HCT116 (cell line): ENCODE results near the gene C5orf63. TPM values are rescaled to one million over a fixed set of nuclear protein-coding genes. Genes with fewer than 3 reads are reported as not detected.

ENCODE experiments used
- ATAC-seq: fragments of 200-7000 bp; cut with Tn5 transposase; 2 replicates; pipeline ENCODE4 v1.9.1; 2020; ENCODE audit warnings: mild to moderate bottlenecking, moderate library complexity
- BruUV-seq: library from RNA; stranded (reverse); fragments of 400-500 nt; replicated peaks from 2 replicates; lab custom pipeline; 2021; lab: Mats Ljungman, UMichigan
- CTCF ChIA-PET: fragments of 300-600 bp; sonication (Branson Sonifier 250); formaldehyde crosslinking; loops from one replicate; lab custom pipeline; 2021; ENCODE audit warnings: antibody characterized with exemption; lab: Charles Lee
- POLR2A ChIA-PET: fragments of 300-600, 350-600 bp; sonication (Branson Sonifier 250); formaldehyde crosslinking; loops from one replicate; lab custom pipeline; 2021; ENCODE audit warnings: antibody characterized with exemption; lab: Charles Lee
- RAD21 ChIA-PET, 2 experiments: fragments of 300-600 bp; sonication (Branson Sonifier 250); formaldehyde crosslinking; loops; one replicate each; lab custom pipeline; 2023; ENCODE audit warnings: low total read pairs in 2 of 2; ENCODE audit not compliant: uncharacterized antibody in 2 of 2, unreplicated experiment in 2 of 2, low non-redundant PET in 1 of 2; lab: Charles Lee
- DNase-seq: peaks from one replicate; pipeline ENCODE4 v3.0.0-alpha.2; 2010; ENCODE audit warnings: low read depth, low spot score
- H2AFZ ChIP-seq: fragments of 200-600 bp; shearing (Covaris generic), sonication (generic); 2 replicates; pipeline ENCODE4 v1.6.1; 2017; ENCODE audit warnings: low read depth, mixed run types, mixed read lengths, antibody characterized with exemption, low read length; ENCODE audit not compliant: poor library complexity, severe bottlenecking
- H3K27ac ChIP-seq: 2 replicates; pipeline ENCODE4 v1.5.1; 2012; ENCODE audit warnings: low read depth, low read length
- H3K27me3 ChIP-seq: fragments of 200-600 bp; sonication (generic); 2 replicates; pipeline ENCODE4 v1.6.1; 2016; ENCODE audit warnings: mixed run types, low read length, mixed read lengths; ENCODE audit not compliant: insufficient read depth
- H3K36me3 ChIP-seq, 2 experiments: fragments of 200-500 bp in 1 of 2; fragments of 200-600 bp in 1 of 2; sonication (Bioruptor generic) in 1 of 2; sonication (generic) in 1 of 2; 2 replicates each; pipeline versions ENCODE4 v1.5.1 to v1.6.1; 2014 to 2016; ENCODE audit warnings: low read length in 2 of 2, inconsistent platforms in 1 of 2, mixed read lengths in 1 of 2, mixed run types in 1 of 2; ENCODE audit not compliant: insufficient read depth in 2 of 2, control insufficient read depth in 1 of 2
- H3K4me1 ChIP-seq, 2 experiments: fragments of 200-600 bp in 1 of 2; sonication (generic) in 1 of 2; 2 replicates each; pipeline versions ENCODE4 v1.5.1 to v1.6.1; 2012 to 2017; ENCODE audit warnings: low read length in 2 of 2, inconsistent platforms in 1 of 2, mild to moderate bottlenecking in 1 of 2, mixed read lengths in 1 of 2, mixed run types in 1 of 2, moderate library complexity in 1 of 2; ENCODE audit not compliant: insufficient read depth in 2 of 2, control insufficient read depth in 1 of 2
- H3K4me2 ChIP-seq: fragments of 200-600 bp; sonication (generic); 2 replicates; pipeline ENCODE4 v1.6.1; 2017; ENCODE audit warnings: mixed run types, low read length, mixed read lengths
- H3K4me3 ChIP-seq, 2 experiments: fragments of 200-600 bp in 1 of 2; sonication (generic) in 1 of 2; replicated peaks in 1 of 2; 2 replicates each; pipeline ENCODE4 v1.5.1; 2011 to 2016; ENCODE audit warnings: low read length in 2 of 2, control low read depth in 1 of 2, low read depth in 1 of 2, mild to moderate bottlenecking in 1 of 2, mixed read lengths in 1 of 2, mixed run types in 1 of 2
- H3K79me2 ChIP-seq: fragments of 200-600 bp; sonication (generic); 2 replicates; pipeline ENCODE4 v1.6.1; 2017; ENCODE audit warnings: mild to moderate bottlenecking, mixed run types, low read length, moderate library complexity, mixed read lengths; ENCODE audit not compliant: insufficient read depth
- H3K9ac ChIP-seq: fragments of 200-600 bp; sonication (generic); 2 replicates; pipeline ENCODE4 v1.6.1; 2016; ENCODE audit warnings: low read length, mixed read lengths
- H3K9me2 ChIP-seq: fragments of 200-600 bp; sonication (generic), shearing (Covaris generic); 2 replicates; pipeline ENCODE4 v1.6.1; 2017; ENCODE audit warnings: mixed run types, mild to moderate bottlenecking, moderate library complexity; ENCODE audit not compliant: insufficient read depth
- H3K9me3 ChIP-seq, 2 experiments: fragments of 200-500 bp in 1 of 2; fragments of 200-600 bp in 1 of 2; sonication (Bioruptor generic) in 1 of 2; sonication (generic) in 1 of 2; 2 replicates each; pipeline ENCODE4 v1.6.1; 2014 to 2017; ENCODE audit warnings: low read length in 2 of 2, mixed read lengths in 2 of 2, inconsistent platforms in 1 of 2, low read depth in 1 of 2, mild to moderate bottlenecking in 1 of 2, mixed run types in 1 of 2, moderate library complexity in 1 of 2; ENCODE audit not compliant: control insufficient read depth in 1 of 2, insufficient read depth in 1 of 2
- H4K20me1 ChIP-seq: fragments of 200-600 bp; sonication (generic), shearing (Covaris generic); 2 replicates; pipeline ENCODE4 v1.6.1; 2017; ENCODE audit warnings: mixed run types, mild to moderate bottlenecking, moderate library complexity; ENCODE audit not compliant: insufficient read depth
- ELF1 ChIP-seq: IDR thresholded peaks from 2 replicates; pipeline ENCODE4 v1.6.1; 2012; ENCODE audit warnings: low read depth, borderline replicate concordance
- EZH2 ChIP-seq: fragments of 200-600 bp; sonication (generic); IDR thresholded peaks from 2 replicates; pipeline ENCODE4 v1.6.1; 2017; ENCODE audit warnings: antibody characterized with exemption, mixed run types
- EZH2phosphoT487 ChIP-seq: fragments of 200-600 bp; IDR thresholded peaks from 2 replicates; pipeline ENCODE4 v1.6.1; 2018; ENCODE audit warnings: antibody characterized with exemption, borderline replicate concordance
- FOSL1 ChIP-seq: IDR thresholded peaks from 2 replicates; pipeline ENCODE4 v1.6.1; 2012; ENCODE audit warnings: low read depth
- JUND ChIP-seq: IDR thresholded peaks from 2 replicates; pipeline ENCODE4 v1.6.1; 2012
- POLR2AphosphoS5 ChIP-seq: IDR thresholded peaks from 2 replicates; pipeline ENCODE4 v1.6.1; 2011; ENCODE audit warnings: mild to moderate bottlenecking, low read depth, low read length, moderate library complexity
- RAD21 ChIP-seq: IDR thresholded peaks from 2 replicates; pipeline ENCODE4 v1.6.1; 2012; ENCODE audit warnings: low read depth, mild to moderate bottlenecking
- SIN3A ChIP-seq: IDR thresholded peaks from 2 replicates; pipeline ENCODE4 v1.6.1; 2012; ENCODE audit warnings: low read depth
- SP1 ChIP-seq: IDR thresholded peaks from 2 replicates; pipeline ENCODE4 v1.6.1; 2012; ENCODE audit warnings: low read depth
- SRF ChIP-seq: IDR thresholded peaks from 2 replicates; pipeline ENCODE4 v1.6.1; 2012; ENCODE audit warnings: low read depth
- TCF7L2 ChIP-seq: IDR thresholded peaks from 2 replicates; pipeline ENCODE4 v1.7.0; 2011; ENCODE audit warnings: borderline replicate concordance, inconsistent platforms; ENCODE audit not compliant: insufficient read depth, insufficient read length; ENCODE audit errors: extremely low read depth
- YY1 ChIP-seq: IDR thresholded peaks from 2 replicates; pipeline ENCODE4 v1.6.1; 2011; ENCODE audit warnings: low read length, low read depth, moderate library complexity, mild to moderate bottlenecking; ENCODE audit not compliant: insufficient replicate concordance; ENCODE audit errors: extremely low read depth
- ZFX ChIP-seq: fragments of 450-650 bp; IDR thresholded peaks from 2 replicates; pipeline ENCODE4 v1.6.1; 2017
- ZNF274 ChIP-seq: fragments of 200-500 bp; sonication (Bioruptor generic); IDR thresholded peaks from 2 replicates; pipeline ENCODE4 v1.6.1; 2014; ENCODE audit warnings: mild to moderate bottlenecking, low read depth, low read length, inconsistent platforms
- intact Hi-C: fragments of 100-400 bp; cut with micrococcal nuclease; formaldehyde crosslinking; loops from 2 replicates; pipeline ENCODE4 v1.10.0; 2022
- total RNA-seq: library from RNA; stranded (reverse); gene quantifications from one replicate; pipeline ENCODE4 v1.2.1, GENCODE V29; 2021; ENCODE audit not compliant: unreplicated experiment
- TF ChIP-seq, protein P1 (sequence below): IDR thresholded peaks from 2 replicates; pipeline ENCODE4 v1.6.1; 2012
- TF ChIP-seq, protein P2 (sequence below), 3 experiments: fragments of 200-600 bp in 1 of 3; sonication (generic) in 1 of 3; IDR thresholded peaks in 2 of 3; conservative IDR thresholded peaks in 1 of 3; 2 replicates each; pipeline ENCODE4 v1.5.1; 2012 to 2017; ENCODE audit warnings: low read depth in 2 of 3, low read length in 2 of 3, antibody characterized with exemption in 1 of 3, borderline replicate concordance in 1 of 3, control low read depth in 1 of 3, mild to moderate bottlenecking in 1 of 3, mixed read lengths in 1 of 3, mixed run types in 1 of 3, moderate library complexity in 1 of 3; ENCODE audit not compliant: insufficient read depth in 1 of 3
- TF ChIP-seq, protein P3 (sequence below): IDR thresholded peaks from 2 replicates; pipeline ENCODE4 v1.6.1; 2012

Gene C5orf63
- total RNA-seq, 1 experiment from 2014 or later: 4.4 TPM

DNA sequence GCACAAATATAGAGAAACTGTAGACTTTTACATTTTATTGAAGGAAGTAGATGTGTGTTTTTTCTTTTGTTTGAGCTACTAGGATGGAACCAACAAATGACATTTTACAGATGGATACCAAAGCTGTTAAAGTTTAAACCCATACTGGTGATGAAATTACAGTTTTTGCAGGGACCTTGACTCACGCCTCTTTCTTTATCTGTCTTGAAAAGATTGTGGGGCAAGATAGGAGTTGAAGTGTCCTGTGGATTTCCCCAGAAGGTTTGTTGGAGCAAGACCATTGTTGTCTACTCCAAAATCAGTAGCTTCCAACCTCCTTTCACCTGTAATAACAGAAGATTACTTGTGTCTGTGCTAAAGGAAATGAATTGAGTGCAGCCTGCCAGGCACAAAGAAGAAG is 4.1 kb upstream of the C5orf63 start:
- no TSS peak for BruUV-seq
- POLR2A ChIA-PET: no interaction called here

DNA sequence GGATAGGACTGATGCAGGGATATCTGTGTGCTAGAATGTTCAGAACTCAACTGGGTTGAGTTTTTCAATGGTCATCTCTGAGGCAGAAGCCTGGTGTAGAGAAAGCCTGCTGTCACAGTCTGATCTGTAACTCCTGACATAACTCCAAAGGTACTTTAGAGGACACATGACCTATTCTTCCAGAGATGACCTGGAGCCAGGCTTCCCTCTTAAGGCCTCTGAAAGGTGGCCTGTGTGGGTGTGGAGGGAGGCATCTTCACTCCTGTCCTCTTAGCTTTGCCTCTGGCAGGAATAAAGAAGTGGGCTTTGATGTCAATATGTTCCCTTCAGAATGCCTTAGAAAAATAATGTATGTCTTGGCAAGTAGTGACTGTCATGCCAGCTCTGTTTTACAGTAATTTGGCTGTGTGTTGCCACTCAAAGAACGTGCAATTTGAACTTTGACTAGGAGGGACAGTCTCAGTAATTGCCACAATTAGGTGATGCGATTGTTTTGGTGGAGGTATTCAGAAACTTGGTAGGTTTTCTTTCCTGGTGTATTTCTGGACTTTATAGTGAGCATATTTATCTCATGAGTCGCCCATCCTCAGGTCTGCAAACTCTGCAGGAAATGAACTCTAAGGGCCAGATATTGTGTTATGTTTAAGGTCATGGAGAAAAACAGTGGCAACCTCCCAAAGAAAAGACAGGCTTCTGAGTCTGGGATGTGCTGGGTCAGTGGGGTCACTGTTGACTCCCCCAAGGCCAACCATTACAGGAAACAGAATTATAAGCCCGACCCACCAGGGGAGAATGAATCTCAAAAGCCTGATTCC is 3.2 kb upstream of the C5orf63 start:
- CTCF ChIA-PET: no interaction called here
- H3K4me1 ChIP-seq: peaks cover 6 to 18% of the 10 kb centered on the region in 2 experiments; a peak in 3 of 4 replicates
- TF ChIP-seq FOSL1: no peak
- TF ChIP-seq SRF: no peak
- TF ChIP-seq EZH2phosphoT487: no peak
- no peak for TF ChIP-seq TCF7L2
- TF ChIP-seq RAD21: no peak
- TF ChIP-seq, protein P1, sequence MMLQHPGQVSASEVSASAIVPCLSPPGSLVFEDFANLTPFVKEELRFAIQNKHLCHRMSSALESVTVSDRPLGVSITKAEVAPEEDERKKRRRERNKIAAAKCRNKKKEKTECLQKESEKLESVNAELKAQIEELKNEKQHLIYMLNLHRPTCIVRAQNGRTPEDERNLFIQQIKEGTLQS: no peak
- TF ChIP-seq ZNF274: no peak
- TF ChIP-seq ELF1: no peak
- no peak for TF ChIP-seq SP1
- no peak for TF ChIP-seq EZH2
- TF ChIP-seq, protein P2, sequence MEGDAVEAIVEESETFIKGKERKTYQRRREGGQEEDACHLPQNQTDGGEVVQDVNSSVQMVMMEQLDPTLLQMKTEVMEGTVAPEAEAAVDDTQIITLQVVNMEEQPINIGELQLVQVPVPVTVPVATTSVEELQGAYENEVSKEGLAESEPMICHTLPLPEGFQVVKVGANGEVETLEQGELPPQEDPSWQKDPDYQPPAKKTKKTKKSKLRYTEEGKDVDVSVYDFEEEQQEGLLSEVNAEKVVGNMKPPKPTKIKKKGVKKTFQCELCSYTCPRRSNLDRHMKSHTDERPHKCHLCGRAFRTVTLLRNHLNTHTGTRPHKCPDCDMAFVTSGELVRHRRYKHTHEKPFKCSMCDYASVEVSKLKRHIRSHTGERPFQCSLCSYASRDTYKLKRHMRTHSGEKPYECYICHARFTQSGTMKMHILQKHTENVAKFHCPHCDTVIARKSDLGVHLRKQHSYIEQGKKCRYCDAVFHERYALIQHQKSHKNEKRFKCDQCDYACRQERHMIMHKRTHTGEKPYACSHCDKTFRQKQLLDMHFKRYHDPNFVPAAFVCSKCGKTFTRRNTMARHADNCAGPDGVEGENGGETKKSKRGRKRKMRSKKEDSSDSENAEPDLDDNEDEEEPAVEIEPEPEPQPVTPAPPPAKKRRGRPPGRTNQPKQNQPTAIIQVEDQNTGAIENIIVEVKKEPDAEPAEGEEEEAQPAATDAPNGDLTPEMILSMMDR (IDR thresholded peaks at IDR 0.05 in 2 of 3, conservative IDR thresholded peaks at IDR 0.05 in 1 of 3; ENCODE audit: borderline replicate concordance in 1 of 3, insufficient read depth in 1 of 3, low read depth in 2 of 3, low read length in 2 of 3): no peak
- no peak for TF ChIP-seq YY1
- TF ChIP-seq SIN3A: no peak
- TF ChIP-seq JUND: no peak
- TF ChIP-seq, protein P3, sequence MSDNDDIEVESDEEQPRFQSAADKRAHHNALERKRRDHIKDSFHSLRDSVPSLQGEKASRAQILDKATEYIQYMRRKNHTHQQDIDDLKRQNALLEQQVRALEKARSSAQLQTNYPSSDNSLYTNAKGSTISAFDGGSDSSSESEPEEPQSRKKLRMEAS: no peak
- no peak for TF ChIP-seq ZFX
- TF ChIP-seq POLR2AphosphoS5: no peak

More for the DNA sequence above, 4.1 kb upstream of the C5orf63 start:
- TF ChIP-seq ELF1: no peak
- no peak for TF ChIP-seq RAD21
- Histone ChIP-seq H3K4me2 (no peak overlapping the region), H3K4me3 (no peak overlapping the region), H3K27me3 (no peaks in the 10 kb centered on the region), H3K9me2 (no peaks in the 10 kb centered on the region), H4K20me1 (no peaks in the 10 kb centered on the region), H3K36me3 (no peaks in the 10 kb centered on the region), H3K4me1 (peaks cover 6 to 18% of the 10 kb centered on the region in 2 experiments; a peak in 3 of 4 replicates), H3K9ac (no peak overlapping the region), H3K9me3 (no peaks in the 10 kb centered on the region), H2AFZ (no peak overlapping the region), H3K27ac (no peak overlapping the region), H3K79me2 (no peaks in the 10 kb centered on the region)
- ATAC-seq: no peak
- CTCF ChIA-PET: no interaction called here
- RAD21 ChIA-PET: no interaction called here
- no peak for DNase-seq
- intact Hi-C loops: no loop called here

More for the DNA sequence above, 3.2 kb upstream of the C5orf63 start:
- Histone ChIP-seq H3K9me2 (no peaks in the 10 kb centered on the region), H3K27ac (no peak overlapping the region), H3K4me3 (no peak overlapping the region), H3K27me3 (no peaks in the 10 kb centered on the region), H3K9ac (no peak overlapping the region), H3K36me3 (no peaks in the 10 kb centered on the region), H2AFZ (no peak overlapping the region), H4K20me1 (no peaks in the 10 kb centered on the region), H3K79me2 (no peaks in the 10 kb centered on the region), H3K4me2 (peak overlapping the region; percentile 22), H3K9me3 (no peaks in the 10 kb centered on the region)
- ChIA-PET POLR2A (no interaction called here), RAD21 (no interaction called here)
- DNase-seq: no peak
- no peak for ATAC-seq
- intact Hi-C loops: no loop called here
- no TSS peak for BruUV-seq
